G401 (cell line): ENCODE measurements around the gene UTP4. TPM values are rescaled to one million over a fixed set of nuclear protein-coding genes. Genes with fewer than 3 reads are reported as not detected.
"Not testable (repeated sequence)": the region's sequence is repeated elsewhere in the genome, so short reads cannot be mapped to it uniquely, and the experiment has no call there.

Source experiments
- DNase-seq: peaks from one replicate; pipeline ENCODE4 v3.0.0-alpha.2; 2015; ENCODE audit warnings: low spot score
- in situ Hi-C: cut with HindIII; loops from 2 replicates; pipeline ENCODE4 v1.10.0; 2016; ENCODE audit warnings: low sequenced_read_pairs, mixed read lengths
- total RNA-seq: library from RNA; depleted of rRNA; stranded (reverse); fragments of >200 nt; shearing (Covaris generic); gene quantifications from 2 replicates; pipeline ENCODE4 v1.2.3, GENCODE V29; 2014

The UTP4 gene
- total RNA-seq, 1 experiment from 2014 or later = 89.9 TPM

DNA sequence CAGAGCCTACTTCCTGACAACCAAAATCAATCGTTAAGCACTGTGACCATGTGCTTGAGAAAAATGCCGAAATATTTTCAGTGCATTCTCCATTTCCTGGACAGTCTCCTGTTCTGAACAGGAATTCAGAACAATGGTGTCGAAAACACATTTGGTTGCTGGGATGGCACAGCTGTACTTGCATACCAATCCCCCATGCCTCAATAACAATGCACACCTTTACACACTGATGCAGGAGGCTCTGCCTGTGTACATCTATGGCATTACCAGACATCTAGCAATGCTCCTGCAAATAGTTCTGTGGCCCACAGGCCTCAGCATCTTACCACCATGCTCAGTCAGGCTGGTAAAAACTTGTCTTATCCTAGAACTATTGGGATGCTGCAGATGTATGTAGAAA is 6.2 kb upstream of the UTP4 start:
- no peak for DNase-seq
- in situ Hi-C loops = no loop called here

- in situ Hi-C loops = not testable (repeated sequence)
Observed at GRCh38 chr16:69126801-69127200, 5.6 kb upstream of the UTP4 start.

DNA sequence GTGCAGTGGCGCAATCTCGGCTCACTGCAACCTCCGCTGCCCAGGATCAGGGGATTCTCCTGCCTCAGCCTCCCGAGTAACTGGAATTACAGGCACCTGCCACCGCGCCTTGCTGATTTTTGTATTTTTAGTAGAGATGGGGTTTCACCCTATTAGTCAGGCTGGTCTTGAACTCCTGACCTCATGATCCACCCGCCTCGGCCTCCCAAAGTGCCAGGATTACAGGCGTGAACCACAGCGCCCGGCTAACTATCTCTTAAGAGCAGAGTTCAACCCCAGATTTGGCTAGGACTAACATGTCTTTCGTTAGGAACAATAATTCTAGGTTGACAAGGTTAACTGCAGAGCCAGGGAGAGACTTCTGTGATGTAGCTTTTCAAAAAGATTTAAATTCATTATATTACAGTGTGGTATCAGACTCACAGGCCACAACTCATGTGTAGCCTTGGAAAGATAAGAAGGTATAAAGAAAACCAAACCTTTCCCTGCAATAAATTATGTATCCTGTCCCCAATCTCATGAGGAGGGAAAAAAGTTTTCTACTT is 4.4 kb upstream of the UTP4 start:
- no peak for DNase-seq
- in situ Hi-C loops = no loop called here

More at GRCh38 chr16:69126801-69127200, 5.6 kb upstream of the UTP4 start:
- DNase-seq = not testable (repeated sequence)

DNA sequence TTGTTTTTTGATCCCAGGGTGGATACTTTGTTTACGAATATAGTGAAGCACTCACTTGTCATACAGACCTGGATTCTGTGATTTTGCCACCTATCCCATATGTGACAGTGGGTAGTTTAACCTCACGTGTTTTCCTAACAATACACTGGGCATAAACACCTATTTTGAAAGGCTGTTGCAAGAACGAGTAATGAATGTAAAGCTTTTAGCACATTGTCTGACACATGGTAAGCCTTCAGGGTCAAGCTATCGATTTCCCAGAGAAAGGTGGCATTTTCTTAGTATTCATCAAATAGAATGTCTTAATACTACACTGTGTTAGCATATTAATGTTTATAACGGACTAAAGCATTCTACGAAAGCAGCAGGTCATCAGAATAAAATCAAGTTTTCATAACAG is 2.0 kb upstream of the UTP4 start:
- in situ Hi-C loops = no loop called here
- no peak for DNase-seq

DNA sequence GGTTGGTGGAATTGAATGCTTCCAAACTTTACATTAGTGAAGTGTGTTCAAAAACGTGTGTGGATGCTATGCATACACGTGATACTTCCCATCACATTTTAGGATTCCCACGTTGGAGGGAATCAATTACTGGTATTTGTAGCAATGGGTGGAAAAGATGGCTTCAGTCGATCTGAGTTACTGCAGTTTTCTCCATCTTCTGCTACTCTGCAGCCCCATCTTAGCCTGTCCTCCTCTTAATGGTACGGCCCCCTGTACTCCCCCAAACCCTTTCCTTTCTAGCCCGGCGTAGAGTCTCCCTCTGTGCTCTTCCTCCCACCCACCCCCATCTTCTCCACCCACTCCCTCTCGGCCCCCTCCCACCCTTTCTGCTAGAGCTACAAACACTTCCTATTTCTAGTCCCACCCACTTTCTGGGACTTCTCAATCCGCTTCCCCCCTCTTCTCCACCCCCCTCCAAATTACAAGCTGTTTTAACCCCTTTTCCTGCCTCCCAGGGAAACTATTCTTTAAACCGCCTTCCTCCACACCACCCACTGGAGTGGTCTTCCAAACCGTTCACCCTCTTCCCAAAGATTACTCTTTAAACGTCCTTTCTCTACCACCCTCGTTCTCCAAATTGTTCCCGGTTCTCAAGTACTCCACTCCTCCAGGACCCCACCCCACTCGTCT is 1.1 kb upstream of the UTP4 start:
- in situ Hi-C loops = no loop called here
- peak; percentile 27 for DNase-seq

DNA sequence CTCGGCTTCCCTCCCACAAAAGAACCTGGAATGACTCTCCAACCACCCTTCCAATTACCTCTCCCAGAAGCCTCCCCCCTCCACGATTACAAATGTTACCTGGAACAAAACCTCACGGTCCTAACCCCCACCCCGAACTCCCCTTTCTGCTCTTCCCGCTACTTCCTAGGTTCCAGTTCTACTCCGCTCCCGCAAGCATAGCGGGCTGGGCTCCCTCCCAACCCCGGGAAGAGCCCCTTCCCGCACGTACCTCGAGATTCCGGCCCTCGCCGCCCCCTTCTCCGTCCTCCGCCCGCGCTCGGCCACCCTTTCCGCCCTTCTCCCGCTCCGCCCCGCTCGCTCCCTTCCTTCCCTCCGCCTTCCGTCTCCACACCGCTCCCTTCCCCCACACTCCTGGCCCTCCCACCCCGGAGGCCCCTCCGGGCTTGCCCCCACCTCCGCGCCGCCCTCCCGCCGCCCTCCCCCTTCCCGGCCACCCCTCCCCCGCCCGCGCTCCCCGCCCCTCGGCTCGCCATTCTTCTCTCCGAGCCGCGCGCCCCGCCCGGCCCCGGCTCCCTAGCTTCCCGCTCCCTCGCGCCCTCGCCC is 518 bp upstream of the UTP4 start:
- peak; percentile 65 for DNase-seq
- in situ Hi-C loops = no loop called here

- in situ Hi-C loops = no loop called here
- no peak for DNase-seq
Observed at GRCh38 chr16:69133373-69133954, 1.0 kb downstream of the UTP4 start.

DNA sequence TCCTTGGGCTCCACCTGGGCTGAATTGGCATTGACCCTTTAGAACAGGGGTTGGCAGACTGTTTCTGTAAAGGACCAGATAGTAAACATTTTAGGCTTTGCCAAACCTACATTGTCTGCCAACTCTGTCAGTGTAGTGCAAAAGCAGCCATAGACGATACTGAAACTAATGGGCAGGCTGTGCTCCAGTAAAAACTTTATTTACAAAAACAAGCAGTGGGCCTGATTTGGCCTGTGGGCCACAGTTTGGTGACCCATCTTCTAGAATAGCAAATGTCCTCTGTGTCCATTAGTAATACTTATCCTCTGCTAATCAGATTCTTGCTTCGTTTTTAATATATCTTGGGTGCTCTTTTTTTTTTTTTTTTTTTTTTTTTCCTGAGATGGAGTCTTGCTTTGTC is 6.2 kb downstream of the UTP4 start:
- DNase-seq = no peak
- in situ Hi-C loops = no loop called here

GRCh38 chr16:69139464-69139863 is 7.0 kb downstream of the UTP4 start:
- DNase-seq, in situ Hi-C loops: not testable (repeated sequence)

DNA sequence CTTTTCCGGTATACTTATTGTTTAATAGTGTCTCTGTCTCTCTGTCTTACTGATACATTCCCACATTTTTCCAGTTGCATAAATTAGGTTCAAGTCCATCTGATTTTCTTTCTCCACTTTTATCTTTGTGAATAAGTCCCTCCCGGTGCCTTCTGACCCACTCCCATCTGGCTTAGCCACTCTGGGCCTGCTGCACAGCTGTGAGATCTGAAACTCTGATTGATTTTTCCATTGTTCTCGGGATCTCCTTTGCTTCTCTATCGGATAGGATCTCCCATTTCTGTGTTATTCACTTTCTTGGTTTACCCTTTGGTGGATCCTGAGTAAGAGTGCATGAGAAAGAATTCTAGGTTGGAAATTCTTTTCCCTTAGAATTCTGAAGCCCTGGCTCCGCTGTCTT is 8.6 kb downstream of the UTP4 start:
- no peak for DNase-seq
- in situ Hi-C loops = no loop called here

DNA sequence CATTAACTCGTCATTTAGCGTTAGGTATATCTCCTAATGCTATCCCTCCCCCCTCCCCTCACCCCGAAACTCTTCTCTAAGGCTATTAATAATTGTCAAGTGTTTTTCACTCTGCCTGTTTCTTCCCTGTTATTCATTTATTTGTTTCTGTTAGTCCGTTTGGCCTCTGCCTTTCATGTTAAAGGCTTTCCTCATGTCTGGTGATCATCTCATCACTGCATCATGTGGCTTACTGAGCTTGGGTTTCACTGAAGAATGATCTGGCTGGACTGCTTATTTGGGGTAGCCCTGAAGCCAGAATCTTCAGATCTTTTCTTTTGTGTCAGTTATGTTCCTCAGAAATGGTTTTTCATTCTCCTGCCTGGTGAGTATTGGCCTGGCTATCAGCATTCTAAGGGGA is 9.5 kb downstream of the UTP4 start:
- in situ Hi-C loops = no loop called here
- no peak for DNase-seq

GRCh38 chr16:69143116-69143515 is 10.7 kb downstream of the UTP4 start:
- no peak for DNase-seq
- in situ Hi-C loops = no loop called here

- in situ Hi-C loops = no loop called here
Observed at GRCh38 chr16:69145658-69146057, 13.2 kb downstream of the UTP4 start.

DNA sequence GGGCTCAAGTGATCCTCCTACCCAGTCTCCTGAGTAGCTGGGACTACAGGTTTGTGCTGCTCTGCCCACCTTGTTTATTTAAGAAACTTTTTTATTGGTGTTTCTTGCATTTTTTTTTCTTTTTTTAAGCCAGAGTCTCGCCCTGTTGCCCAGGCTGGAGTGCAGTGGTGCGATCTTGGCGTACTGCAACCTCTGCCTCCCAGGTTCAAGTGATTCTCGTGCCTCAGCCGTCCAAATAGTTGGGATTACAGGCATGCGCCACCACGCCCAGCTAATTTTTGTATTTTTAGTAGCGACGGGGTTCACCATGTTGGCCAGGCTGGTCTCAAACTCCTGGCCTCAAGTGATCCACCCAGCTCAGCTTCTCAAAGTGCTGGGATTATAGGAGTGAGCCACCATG is 17.2 kb downstream of the UTP4 start:
- in situ Hi-C loops, DNase-seq: not testable (repeated sequence)

More at GRCh38 chr16:69145658-69146057, 13.2 kb downstream of the UTP4 start:
- no peak for DNase-seq

- in situ Hi-C loops = no loop called here
- peak; percentile 71 for DNase-seq
Observed at GRCh38 chr16:69150146-69150865, 17.9 kb downstream of the UTP4 start.

- no peak for DNase-seq
- in situ Hi-C loops = no loop called here
Observed at GRCh38 chr16:69157196-69157595, 24.7 kb downstream of the UTP4 start.

DNA sequence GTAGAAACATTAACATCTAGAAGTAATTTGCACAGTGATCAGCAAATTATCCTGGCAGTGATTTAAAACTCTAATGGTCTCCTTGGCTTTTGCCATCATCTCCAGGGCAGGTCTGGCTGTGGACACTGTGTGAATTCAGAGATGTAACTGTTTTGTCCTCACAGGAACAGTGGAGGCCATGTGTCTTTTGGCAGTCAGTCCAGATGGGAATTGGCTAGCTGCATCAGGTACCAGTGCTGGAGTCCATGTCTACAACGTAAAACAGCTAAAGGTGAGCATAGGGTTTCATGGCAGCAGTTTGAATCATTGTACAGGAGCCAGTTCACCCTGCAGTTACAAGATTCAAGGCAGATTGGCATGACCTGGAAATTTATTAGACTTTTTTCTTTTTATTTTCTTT is 27.7 kb downstream of the UTP4 start:
- DNase-seq = no peak
- in situ Hi-C loops = no loop called here

DNA sequence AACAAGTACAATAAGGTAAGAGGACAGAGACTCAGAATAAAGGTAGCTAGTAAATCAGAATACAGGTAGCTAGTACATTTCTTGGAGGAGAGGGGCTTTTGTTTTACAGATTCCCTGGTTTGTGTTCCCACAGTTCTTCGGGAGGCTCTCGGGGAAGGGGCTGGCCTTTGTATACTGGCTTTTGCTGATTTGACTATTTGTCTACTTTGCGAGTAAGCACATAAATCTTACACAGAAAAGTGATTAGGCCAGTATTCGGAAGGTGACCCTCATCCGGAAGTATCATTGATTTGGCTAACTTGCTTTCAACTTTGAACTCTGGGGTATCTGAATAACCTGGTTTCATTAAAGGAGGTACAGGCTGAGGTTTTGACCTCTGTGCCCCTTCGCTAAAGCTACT is 33.1 kb downstream of the UTP4 start:
- in situ Hi-C loops = no loop called here
- DNase-seq = no peak

GRCh38 chr16:69166221-69166833 is 33.9 kb downstream of the UTP4 start:
- in situ Hi-C loops = no loop called here
- no peak for DNase-seq
